HepG2 (cell line): ENCODE data around the gene PPP2R5C. TPM values are rescaled to one million over a fixed set of nuclear protein-coding genes. Genes with fewer than 3 reads are reported as not detected.

ENCODE experiments used
- ARID4A ChIP-seq: sonication (generic); formaldehyde crosslinking; IDR thresholded peaks from 2 replicates; pipeline ENCODE4 v1.5.0; 2020; ENCODE audit warnings: mild to moderate bottlenecking, missing genetic modification reagents, borderline replicate concordance
- ARNTL ChIP-seq: sonication (generic); formaldehyde crosslinking; IDR thresholded peaks from 2 replicates; pipeline ENCODE4 v1.4.0; 2020; ENCODE audit warnings: mild to moderate bottlenecking, missing genetic modification reagents
- FOXK1 ChIP-seq: sonication (generic); formaldehyde crosslinking; IDR thresholded peaks from 2 replicates; pipeline ENCODE4 v1.4.0; 2020; ENCODE audit warnings: low read depth, missing genetic modification reagents, borderline replicate concordance
- HNRNPLL ChIP-seq: fragments of 200-400 bp; formaldehyde crosslinking; IDR thresholded peaks from 2 replicates; pipeline ENCODE4 v1.6.1; 2017; ENCODE audit warnings: mild to moderate bottlenecking, low read depth, low read length; ENCODE audit not compliant: poor library complexity, severe bottlenecking
- NCOA1 ChIP-seq: sonication (generic); formaldehyde crosslinking; IDR thresholded peaks from 2 replicates; pipeline ENCODE4 v1.9.0; 2021; ENCODE audit warnings: missing genetic modification reagents
- POLR2AphosphoS2 ChIP-seq: IDR thresholded peaks from 2 replicates; pipeline ENCODE4 v1.6.1; 2011; ENCODE audit warnings: low read depth, low read length, improper control_type of control experiment
- PREB ChIP-seq: sonication (generic); formaldehyde crosslinking; IDR thresholded peaks from 2 replicates; pipeline ENCODE4 v1.4.0; 2020; ENCODE audit warnings: missing genetic modification reagents
- REXO4 ChIP-seq: sonication (generic); formaldehyde crosslinking; IDR thresholded peaks from 2 replicates; pipeline ENCODE4 v1.8.0; 2022; ENCODE audit warnings: missing genetic modification reagents, mild to moderate bottlenecking, borderline replicate concordance
- YEATS4 ChIP-seq: sonication (generic); formaldehyde crosslinking; IDR thresholded peaks from 2 replicates; pipeline ENCODE4 v1.4.0; 2020; ENCODE audit warnings: missing genetic modification reagents, borderline replicate concordance
- ZBTB7A ChIP-seq: sonication (generic); formaldehyde crosslinking; IDR thresholded peaks from 2 replicates; pipeline ENCODE4 v1.8.0; 2022; ENCODE audit warnings: mild to moderate bottlenecking, missing genetic modification reagents
- ZFP41 ChIP-seq: sonication (generic); formaldehyde crosslinking; IDR thresholded peaks from 2 replicates; pipeline ENCODE4 v1.4.0; 2020; ENCODE audit warnings: mild to moderate bottlenecking, missing genetic modification reagents, borderline replicate concordance
- ZIK1 ChIP-seq: sonication (generic); formaldehyde crosslinking; IDR thresholded peaks from 2 replicates; pipeline ENCODE4 v1.5.0; 2020; ENCODE audit warnings: mild to moderate bottlenecking, low read depth, missing genetic modification reagents, borderline replicate concordance
- ZNF232 ChIP-seq: sonication (generic); formaldehyde crosslinking; IDR thresholded peaks from 2 replicates; pipeline ENCODE4 v1.4.0; 2020; ENCODE audit warnings: missing genetic modification reagents, borderline replicate concordance
- ZNF441 ChIP-seq: sonication (generic); formaldehyde crosslinking; IDR thresholded peaks from 2 replicates; pipeline ENCODE4 v1.7.0; 2021; ENCODE audit warnings: missing genetic modification reagents, borderline replicate concordance
- ZNF550 ChIP-seq: sonication (generic); formaldehyde crosslinking; IDR thresholded peaks from 2 replicates; pipeline ENCODE4 v1.4.0; 2020; ENCODE audit warnings: mild to moderate bottlenecking, missing genetic modification reagents, borderline replicate concordance
- ZNF557 ChIP-seq: sonication (generic); formaldehyde crosslinking; IDR thresholded peaks from 2 replicates; pipeline ENCODE4 v1.4.0; 2020; ENCODE audit warnings: missing genetic modification reagents
- ZNF607 ChIP-seq: sonication (generic); formaldehyde crosslinking; IDR thresholded peaks from 2 replicates; pipeline ENCODE4 v1.5.1; 2020; ENCODE audit warnings: missing genetic modification reagents, mild to moderate bottlenecking, borderline replicate concordance
- ZNF639 ChIP-seq: conservative IDR thresholded peaks from 2 replicates; pipeline ENCODE4 v1.6.1; 2018; ENCODE audit warnings: missing genetic modification reagents
- ZNF644 ChIP-seq: IDR thresholded peaks from 2 replicates; pipeline ENCODE4 v1.6.1; 2016; ENCODE audit warnings: low read depth
- ZNF660 ChIP-seq: sonication (generic); formaldehyde crosslinking; IDR thresholded peaks from 2 replicates; pipeline ENCODE4 v1.5.1; 2020; ENCODE audit warnings: mild to moderate bottlenecking, low read depth, missing genetic modification reagents, borderline replicate concordance
- ZNF703 ChIP-seq: sonication (generic); formaldehyde crosslinking; IDR thresholded peaks from 2 replicates; pipeline ENCODE4 v1.5.1; 2020; ENCODE audit warnings: missing genetic modification reagents, mild to moderate bottlenecking, moderate library complexity, borderline replicate concordance
- ZNF788 ChIP-seq: sonication (generic); formaldehyde crosslinking; IDR thresholded peaks from 2 replicates; pipeline ENCODE4 v1.5.0; 2020; ENCODE audit warnings: mild to moderate bottlenecking, missing genetic modification reagents, borderline replicate concordance
- ZNF83 ChIP-seq: sonication (generic); formaldehyde crosslinking; IDR thresholded peaks from 2 replicates; pipeline ENCODE4 v1.4.0; 2020; ENCODE audit warnings: missing genetic modification reagents, mild to moderate bottlenecking, borderline replicate concordance
- polyA plus RNA-seq, 8 experiments: library from polyadenylated mRNA; depleted of rRNA in 3 of 8; stranded (reverse) in 7 of 8; unstranded in 1 of 8; fragments of >200 nt; fragmentation: Illumina TruSeq in 4 of 8; extraction: Trizol in 4 of 8; gene quantifications; 2 replicates each; pipeline versions ENCODE4 v1.2.1 to v1.2.3, GENCODE V29; 2011 to 2016; ENCODE audit warnings: low read depth in 4 of 8, missing spikeins in 1 of 8, mixed read lengths in 1 of 8; ENCODE audit not compliant: insufficient read depth in 1 of 8
- total RNA-seq, 5 experiments: library from RNA; depleted of rRNA; stranded (reverse); fragments of >200 nt; fragmentation: Illumina TruSeq; extraction: Trizol; gene quantifications; 2 replicates each; pipeline ENCODE4 v1.2.3, GENCODE V29; 2016; ENCODE audit warnings: low read depth in 1 of 5

Gene PPP2R5C
- total and polyA plus RNA-seq, 2 of the 13 experiments (the other 11 are each of a cell fraction or from before 2014, with no cell fraction given): 74.3 to 78.5 TPM

- TF ChIP-seq ARID4A (no peak; the same call in 1 of the 2 replicates), ZNF644 (CRISPR knock-in tag) (no peak), ZIK1 (no peak; the same call in 1 of the 2 replicates), HNRNPLL (no peak), ZNF660 (no peak), ZNF557 (CRISPR knock-in tag) (no peak), ZNF639 (CRISPR knock-in tag) (0 out of 2 replicates have a peak, but pooled peaks have one; percentile 55), ZNF550 (CRISPR knock-in tag) (no peak), ZNF83 (CRISPR knock-in tag) (no peak), POLR2AphosphoS2 (no peak), ZNF607 (CRISPR knock-in tag) (no peak), PREB (no peak), ZNF788 (CRISPR knock-in tag) (peak; percentile 42; the same call in 1 of the 2 replicates), YEATS4 (CRISPR knock-in tag) (no peak), ZNF232 (peak; percentile 42; the same call in 1 of the 2 replicates), FOXK1 (no peak), NCOA1 (CRISPR knock-in tag) (no peak), ARNTL (no peak), REXO4 (CRISPR knock-in tag) (no peak), ZNF703 (CRISPR knock-in tag) (no peak), ZNF441 (0 out of 2 replicates have a peak, but pooled peaks have one; percentile 27), ZFP41 (CRISPR knock-in tag) (no peak), ZBTB7A (peak; percentile 78; the same call in 1 of the 2 replicates)
These were observed 199.7 kb downstream of the PPP2R5C start (continued) for GRCh38 chr14:101961011-101961721.
